GM21423 (cell line): ENCODE results near the gene BAMBI.

ENCODE experiments used
- ATAC-seq: cut with Tn5 transposase; IDR thresholded peaks from one replicate; pipeline ENCODE4 v1.9.1; 2021; ENCODE audit warnings: mild to moderate bottlenecking, moderate library complexity; ENCODE audit not compliant: unreplicated experiment

BAMBI gene

DNA sequence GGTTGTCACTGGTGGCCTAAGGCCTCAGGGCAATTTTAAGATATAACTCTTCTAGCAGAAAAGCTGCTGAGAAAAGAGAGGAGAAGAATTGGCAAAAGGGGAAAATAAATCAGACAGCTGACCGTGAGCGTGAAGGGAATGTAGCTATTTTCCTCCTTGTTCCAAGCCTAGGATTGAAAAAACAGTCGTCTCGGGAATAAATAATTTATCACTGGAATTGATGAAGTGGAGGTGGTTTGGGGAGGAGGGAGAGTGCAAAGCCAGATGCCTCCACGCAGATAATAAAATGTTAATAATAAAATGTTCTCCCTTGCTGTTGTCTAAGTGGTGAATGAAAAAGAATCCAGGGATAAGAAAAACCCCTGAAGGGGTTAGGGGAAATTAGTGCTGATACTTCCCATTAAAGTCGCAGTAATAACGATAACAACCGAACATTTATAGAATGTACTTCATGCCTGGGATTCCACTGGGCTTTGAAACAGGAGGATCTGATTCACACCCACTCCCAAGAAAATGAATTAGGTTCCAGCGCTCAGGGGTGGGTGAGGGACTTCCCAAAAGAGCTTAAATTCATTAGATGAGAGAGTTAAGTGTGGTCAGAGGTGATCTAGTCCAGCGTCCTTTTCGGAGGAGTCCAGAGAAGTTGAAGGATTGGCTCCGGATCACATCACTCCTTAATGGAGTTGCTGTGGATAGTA lies 27.3 kb downstream of the BAMBI start:
- no peak for ATAC-seq

DNA sequence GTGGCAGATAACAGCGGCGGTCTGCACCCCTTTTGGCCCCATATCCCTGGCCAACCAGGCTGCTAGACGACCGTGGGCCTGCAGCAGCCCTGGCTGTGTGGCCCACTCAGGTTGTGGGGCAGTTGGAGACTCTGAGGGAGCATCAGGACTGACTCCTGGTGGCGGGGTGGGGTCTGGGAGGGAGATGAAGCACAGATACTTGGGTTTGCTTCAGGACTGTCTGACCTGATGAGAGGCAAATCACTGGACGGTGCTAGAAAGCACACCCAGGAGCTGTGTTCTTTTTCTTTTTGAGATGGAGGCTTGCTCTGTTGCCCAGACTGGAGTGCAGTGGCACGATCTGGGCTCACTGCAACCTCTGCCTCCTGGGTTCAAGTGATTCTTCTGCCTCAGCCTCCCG lies 28.2 kb downstream of the BAMBI start:
- ATAC-seq: no peak

- ATAC-seq: no peak
These were observed 31.8 kb downstream of the BAMBI start for GRCh38 chr10:28709001-28709710.

DNA sequence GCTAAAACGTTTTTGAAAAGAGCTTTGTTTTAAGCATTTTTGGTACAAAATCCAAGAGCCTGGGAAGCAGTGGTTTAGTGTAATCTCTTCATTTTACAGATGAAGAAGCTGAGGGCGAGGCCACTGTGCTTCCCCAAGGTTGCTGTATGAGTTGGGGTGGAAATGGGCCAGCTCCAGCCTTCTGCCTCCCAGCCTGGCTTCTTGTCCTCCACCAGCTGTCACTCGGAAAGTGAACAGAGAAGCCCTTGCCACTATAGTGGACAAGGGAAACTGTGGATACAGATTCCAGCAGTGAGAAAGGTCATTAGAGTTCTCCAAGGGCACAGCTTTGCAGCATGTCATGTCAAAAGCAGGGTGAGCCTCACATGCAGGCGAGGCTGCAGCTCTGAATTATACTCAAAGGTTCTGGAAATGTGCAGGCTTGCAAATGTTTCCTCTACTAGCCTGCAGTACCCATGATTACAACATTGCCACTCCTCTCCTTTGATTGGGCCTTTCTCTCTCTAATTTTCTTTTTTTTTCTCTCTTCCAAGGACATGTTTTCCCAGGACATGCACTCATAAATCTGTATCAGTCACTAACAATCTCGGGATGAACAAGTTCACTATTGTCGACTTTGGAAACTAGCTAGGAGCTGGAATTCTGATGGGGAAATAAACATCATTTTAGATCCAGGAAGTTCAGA lies 33.0 kb downstream of the BAMBI start:
- no peak for ATAC-seq

GRCh38 chr10:28711041-28711440 lies 33.7 kb downstream of the BAMBI start:
- no peak for ATAC-seq

GRCh38 chr10:28711776-28712175 lies 34.5 kb downstream of the BAMBI start:
- ATAC-seq: no peak

- ATAC-seq: no peak
These were observed 36.5 kb downstream of the BAMBI start for GRCh38 chr10:28713626-28714352.

GRCh38 chr10:28714401-28715053 lies 37.2 kb downstream of the BAMBI start:
- no peak for ATAC-seq

- no peak for ATAC-seq
These were observed 37.9 kb downstream of the BAMBI start for GRCh38 chr10:28715246-28715645.

- no peak for ATAC-seq
These were observed 38.4 kb downstream of the BAMBI start for GRCh38 chr10:28715757-28716156.

DNA sequence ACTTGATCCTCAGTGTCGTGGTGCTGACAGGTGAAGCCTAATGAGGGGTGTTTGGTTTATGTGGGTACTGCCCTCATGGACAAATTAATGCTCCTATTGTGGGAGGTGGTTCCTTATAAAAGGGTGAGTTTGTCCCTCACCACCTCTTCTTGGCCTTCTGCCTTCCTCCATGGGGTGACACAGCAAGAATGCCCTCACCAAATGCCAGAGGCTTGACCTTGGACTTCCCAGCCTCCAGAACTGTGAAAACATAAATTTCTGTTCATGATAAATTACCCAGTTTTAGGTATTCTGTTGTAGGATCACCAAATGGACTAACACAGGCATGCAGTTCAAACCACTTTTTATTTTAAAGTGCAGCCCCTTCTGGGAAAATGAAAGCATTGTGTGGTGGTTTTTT lies 39.4 kb downstream of the BAMBI start:
- ATAC-seq: no peak

DNA sequence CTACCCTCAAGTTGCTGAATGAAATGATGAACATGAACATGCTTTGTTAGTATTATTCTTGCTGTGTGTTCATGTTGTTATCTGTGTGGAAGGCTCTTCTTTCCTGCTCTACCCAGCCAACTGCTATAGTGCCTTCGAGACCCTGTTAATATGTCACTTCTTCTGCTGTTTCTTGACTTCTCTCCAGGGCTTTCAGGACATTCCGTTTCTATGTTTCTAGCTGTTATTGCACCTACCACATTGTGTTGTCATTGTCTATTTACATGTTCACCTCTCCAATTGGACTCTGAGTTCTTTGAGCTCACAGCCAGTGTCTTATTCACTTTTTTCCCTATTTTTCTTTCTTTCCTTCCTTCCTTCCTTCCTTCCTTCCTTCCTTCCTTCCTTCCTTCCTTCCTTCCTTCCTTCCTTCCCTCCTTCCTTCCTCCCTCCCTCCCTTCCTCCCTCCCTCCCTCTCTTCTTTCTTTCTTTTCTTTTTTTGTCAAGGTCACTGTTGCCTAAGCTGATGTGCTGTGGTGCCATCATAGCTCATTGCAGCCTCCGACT lies 40.4 kb downstream of the BAMBI start:
- no peak for ATAC-seq

GRCh38 chr10:28719789-28720436 lies 42.6 kb downstream of the BAMBI start:
- no peak for ATAC-seq

- no peak for ATAC-seq
These were observed 44.1 kb downstream of the BAMBI start for GRCh38 chr10:28721318-28721951.

DNA sequence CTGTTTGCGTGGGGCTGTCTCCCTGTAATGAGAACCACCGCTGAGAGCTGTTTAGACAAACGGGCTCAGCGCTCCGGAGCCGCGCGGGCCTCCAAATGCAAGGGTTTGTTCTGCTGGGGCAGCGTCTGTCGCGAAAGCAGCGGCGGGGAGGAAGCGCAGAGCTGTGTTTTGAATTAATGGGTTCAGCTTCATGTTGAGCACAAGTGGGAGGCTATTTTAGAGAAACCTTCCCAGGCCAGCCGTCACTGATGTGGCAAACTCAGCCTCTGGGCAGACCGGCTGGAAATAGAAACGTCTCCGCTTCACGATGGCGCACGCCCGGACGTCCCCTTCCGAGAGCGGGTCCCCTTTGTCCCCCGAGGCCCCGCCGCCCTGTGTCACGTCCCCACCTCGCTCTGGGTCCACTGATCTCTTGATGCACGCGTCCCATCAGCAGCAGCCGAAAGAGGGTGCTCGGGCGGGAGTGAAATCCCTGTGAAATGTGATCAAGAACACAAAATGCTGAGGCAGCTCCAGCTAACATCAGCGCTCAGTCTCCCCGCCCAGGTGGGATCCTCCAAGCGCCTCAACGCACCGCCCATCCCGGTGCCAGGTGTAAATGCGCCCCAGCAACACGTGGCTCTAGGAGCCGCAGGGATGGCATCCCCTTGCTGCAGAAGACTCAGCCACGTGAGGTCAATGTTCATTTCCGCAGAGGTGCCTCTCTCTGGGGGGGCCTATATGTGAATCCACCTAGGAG lies 44.9 kb downstream of the BAMBI start:
- no peak for ATAC-seq

DNA sequence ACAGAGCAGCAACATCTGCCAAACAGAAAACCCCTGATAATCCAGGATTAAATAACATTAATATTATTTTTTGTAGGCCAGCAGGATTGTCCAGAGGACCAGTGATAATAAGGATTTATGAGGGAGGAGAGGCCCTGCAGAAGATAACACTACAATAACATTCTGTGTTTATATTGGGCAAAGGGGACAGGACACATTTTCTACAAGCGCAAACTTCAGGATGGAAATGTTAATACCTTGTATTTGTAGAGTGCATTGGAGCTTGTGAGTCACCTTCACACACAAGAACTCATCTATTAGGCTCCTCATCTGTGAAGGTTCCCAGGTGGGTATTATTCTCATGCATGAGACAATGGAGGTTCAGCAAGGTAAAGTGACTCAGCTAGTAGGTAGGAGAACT lies 51.0 kb downstream of the BAMBI start:
- ATAC-seq: no peak

- no peak for ATAC-seq
These were observed 52.9 kb downstream of the BAMBI start for GRCh38 chr10:28730031-28730778.

DNA sequence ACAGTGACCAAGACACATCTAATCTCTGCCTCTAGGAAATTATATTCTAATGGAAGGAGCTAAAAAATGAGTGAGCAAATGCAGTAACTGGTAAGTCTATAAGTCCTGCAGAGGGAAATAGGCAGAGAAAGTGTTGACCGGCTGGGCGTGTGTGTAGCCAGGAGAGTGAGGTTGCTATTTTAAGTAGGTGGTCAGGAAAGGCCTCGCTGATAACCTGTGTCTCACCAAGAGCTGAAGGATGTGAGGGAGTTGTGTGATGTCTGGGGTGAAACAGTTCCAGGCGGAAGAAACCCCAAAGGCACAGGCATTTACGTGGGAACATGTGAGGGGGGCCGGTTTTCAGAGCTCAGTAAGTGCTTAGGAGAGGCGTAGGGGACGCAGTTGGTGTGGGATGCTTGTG lies 54.8 kb downstream of the BAMBI start:
- no peak for ATAC-seq
